A549 (cell line): ENCODE measurements around the gene HDAC3. TPM values are rescaled to one million over a fixed set of nuclear protein-coding genes. Genes with fewer than 3 reads are reported as not detected.

Experiments used
- ATAC-seq, 2 experiments: fragments of 200-7000 bp in 1 of 2; fragments of >200 bp in 1 of 2; cut with Nextera tagmentation in 1 of 2; cut with Tn5 transposase in 1 of 2; 3 replicates each; pipeline versions ENCODE4 v1.8.0 to v1.9.1; 2018 to 2020; ENCODE audit warnings: mild to moderate bottlenecking in 1 of 2, moderate library complexity in 1 of 2
- CTCF ChIA-PET: fragments of 300-600 bp; sonication (Branson Sonifier 250); formaldehyde crosslinking; extraction: SDS; loops from one replicate; lab custom pipeline; 2021; ENCODE audit warnings: antibody characterized with exemption, inconsistent platforms; lab: Yijun Ruan, JAX
- POLR2A ChIA-PET: fragments of 350-600 bp; formaldehyde crosslinking; extraction: SDS; loops from one replicate; lab custom pipeline; 2021; ENCODE audit warnings: antibody characterized with exemption, inconsistent platforms; lab: Yijun Ruan, JAX
- DNase-seq, 2 experiments: peaks; one replicate each; pipeline versions ENCODE4 v3.0.0 to v3.0.0-alpha.2; 2011 to 2016; ENCODE audit warnings: low read depth in 1 of 2, low spot score in 1 of 2
- FAIRE-seq: peaks from 2 replicates; lab custom pipeline; 2011; peaks lifted over from hg19 to GRCh38; lab: Jason Lieb, UNC
- H3K27ac ChIP-seq, 2 experiments: fragments of >200 bp; sonication (Bioruptor Twin); formaldehyde crosslinking; 3 replicates each; pipeline ENCODE4 v1.5.1; 2016 to 2017
- H3K4me1 ChIP-seq: fragments of >200 bp; sonication (Bioruptor Twin); formaldehyde crosslinking; 3 replicates; pipeline ENCODE4 v1.6.1; 2016
- H3K4me2 ChIP-seq: fragments of >200 bp; sonication (Bioruptor Twin); formaldehyde crosslinking; 3 replicates; pipeline ENCODE4 v1.6.1; 2016
- H3K4me3 ChIP-seq: fragments of >200 bp; sonication (Bioruptor Twin); formaldehyde crosslinking; 3 replicates; pipeline ENCODE4 v1.5.1; 2016
- H3K9me3 ChIP-seq: fragments of >200 bp; sonication (Bioruptor Twin); formaldehyde crosslinking; 3 replicates; pipeline ENCODE4 v1.6.1; 2016
- CBX8 ChIP-seq: fragments of 200-600 bp; sonication (generic); IDR thresholded peaks from 2 replicates; pipeline ENCODE4 v1.6.1; 2016
- CHD2 ChIP-seq: fragments of 150-350 bp; IDR thresholded peaks from 2 replicates; pipeline ENCODE4 v1.6.1; 2014; ENCODE audit warnings: low read length; ENCODE audit not compliant: partially characterized antibody
- EHMT2 ChIP-seq: fragments of 200-600 bp; sonication (generic); IDR thresholded peaks from 2 replicates; pipeline ENCODE4 v1.6.1; 2016; ENCODE audit warnings: antibody characterized with exemption, low read depth, mild to moderate bottlenecking, moderate library complexity
- EP300 ChIP-seq, 2 experiments: fragments of >200 bp; sonication (Bioruptor Twin); formaldehyde crosslinking; IDR thresholded peaks; 2 replicates in 1 of 2; 3 replicates in 1 of 2; pipeline ENCODE4 v1.6.1; 2016 to 2017
- FOSL2 ChIP-seq, 2 experiments: fragments of 450-650 bp in 1 of 2; fragments of >200 bp in 1 of 2; sonication (Bioruptor Twin) in 1 of 2; formaldehyde crosslinking; IDR thresholded peaks; 2 replicates each; pipeline versions ENCODE4 v1.5.0 to v1.6.1; 2016 to 2020; ENCODE audit warnings: mild to moderate bottlenecking in 1 of 2, moderate library complexity in 1 of 2
- FOXS1 ChIP-seq: fragments of 250-450 bp; sonication (Bioruptor Pico); IDR thresholded peaks from 2 replicates; pipeline ENCODE4 v1.5.0; 2020; ENCODE audit warnings: mild to moderate bottlenecking, moderate library complexity
- HDAC2 ChIP-seq: fragments of 200-600 bp; sonication (generic); IDR thresholded peaks from 2 replicates; pipeline ENCODE4 v1.6.1; 2016
- HOXA7 ChIP-seq: fragments of 250-450 bp; sonication (Bioruptor Pico); IDR thresholded peaks from 2 replicates; pipeline ENCODE4 v1.5.0; 2020; ENCODE audit warnings: mild to moderate bottlenecking, moderate library complexity
- HOXB13 ChIP-seq: fragments of 250-450 bp; sonication (Bioruptor Pico); IDR thresholded peaks from 2 replicates; pipeline ENCODE4 v1.5.0; 2020; ENCODE audit warnings: low read depth, mild to moderate bottlenecking, moderate library complexity
- MAFK ChIP-seq: fragments of 450-650 bp; IDR thresholded peaks from 2 replicates; pipeline ENCODE4 v1.6.1; 2014; ENCODE audit not compliant: partially characterized antibody
- NFE2L2 ChIP-seq: fragments of 150-350 bp; conservative IDR thresholded peaks from 2 replicates; pipeline ENCODE4 v1.6.1; 2014; ENCODE audit warnings: low read length
- POLR2A ChIP-seq: IDR thresholded peaks from 2 replicates; pipeline ENCODE4 v1.6.1; 2012; ENCODE audit warnings: mild to moderate bottlenecking, low read length
- POLR2AphosphoS2 ChIP-seq: conservative IDR thresholded peaks from 2 replicates; pipeline ENCODE4 v1.6.1; 2012; ENCODE audit warnings: low read length, improper control_type of control experiment, inconsistent platforms
- RCOR1 ChIP-seq: fragments of 150-350 bp; IDR thresholded peaks from 2 replicates; pipeline ENCODE4 v1.6.1; 2014; ENCODE audit warnings: antibody characterized with exemption, low read length, low read depth
- RNF2 ChIP-seq: fragments of 200-600 bp; sonication (generic); IDR thresholded peaks from 2 replicates; pipeline ENCODE4 v1.6.1; 2016; ENCODE audit warnings: low read depth, mild to moderate bottlenecking, antibody characterized with exemption, moderate library complexity, borderline replicate concordance
- SREBF2 ChIP-seq: fragments of 450-650 bp; IDR thresholded peaks from 2 replicates; pipeline ENCODE4 v1.6.1; 2014; ENCODE audit warnings: mild to moderate bottlenecking, moderate library complexity
- TFCP2L1 ChIP-seq: fragments of 250-450 bp; sonication (Bioruptor Pico); IDR thresholded peaks from 2 replicates; pipeline ENCODE4 v1.5.0; 2021; ENCODE audit warnings: mild to moderate bottlenecking
- ZNF302 ChIP-seq: fragments of 250-450 bp; sonication (Bioruptor Pico); IDR thresholded peaks from 2 replicates; pipeline ENCODE4 v1.9.0; 2021; ENCODE audit warnings: inconsistent platforms, mild to moderate bottlenecking, moderate library complexity
- WGBS: methylation state at CpG from one replicate; pipeline ENCODE4 v1.1.6; 2017; ENCODE audit errors: missing lambda C conversion rate; 5-methylcytosine and 5-hydroxymethylcytosine counted together
- polyA plus RNA-seq, 4 experiments: library from polyadenylated mRNA; depleted of rRNA in 3 of 4; stranded (reverse); fragments of >200 nt; fragmentation: RNase III in 1 of 4; extraction: RNeasy Plus Mini Kit Qiagen cat#74134 plus additional on column Dnase treatment in 1 of 4; gene quantifications; 2 replicates in 3 of 4; 3 replicates in 1 of 4; pipeline ENCODE4 v1.2.3, GENCODE V29; 2011 to 2017
- TF ChIP-seq, protein P1 (sequence below): fragments of 250-450 bp; sonication (Bioruptor Pico); IDR thresholded peaks from 2 replicates; pipeline ENCODE4 v1.5.0; 2020; ENCODE audit warnings: low read depth, mild to moderate bottlenecking, moderate library complexity
- TF ChIP-seq, protein P2 (sequence below): fragments of >200 bp; sonication (Bioruptor Twin); formaldehyde crosslinking; IDR thresholded peaks from 3 replicates; pipeline ENCODE4 v1.5.1; 2016
- TF ChIP-seq, protein P3 (sequence below): fragments of 450-650 bp; IDR thresholded peaks from 2 replicates; pipeline ENCODE4 v1.6.1; 2014; ENCODE audit warnings: antibody characterized with exemption
- TF ChIP-seq, protein P4 (sequence below): fragments of 150-350 bp; IDR thresholded peaks from 2 replicates; pipeline ENCODE4 v1.6.1; 2014; ENCODE audit warnings: low read depth, mild to moderate bottlenecking, low read length
- TF ChIP-seq, protein P5 (sequence below): fragments of 250-450 bp; sonication (Bioruptor Pico); IDR thresholded peaks from 2 replicates; pipeline ENCODE4 v1.5.0; 2021; ENCODE audit warnings: mild to moderate bottlenecking, moderate library complexity, borderline replicate concordance
- TF ChIP-seq, protein P6 (sequence below): IDR thresholded peaks from 2 replicates; pipeline ENCODE4 v1.6.1; 2012

HDAC3 gene
- polyA plus RNA-seq, 2 of the 4 experiments (the other 2 are of a cell fraction): 51.1 to 67.3 TPM

DNA sequence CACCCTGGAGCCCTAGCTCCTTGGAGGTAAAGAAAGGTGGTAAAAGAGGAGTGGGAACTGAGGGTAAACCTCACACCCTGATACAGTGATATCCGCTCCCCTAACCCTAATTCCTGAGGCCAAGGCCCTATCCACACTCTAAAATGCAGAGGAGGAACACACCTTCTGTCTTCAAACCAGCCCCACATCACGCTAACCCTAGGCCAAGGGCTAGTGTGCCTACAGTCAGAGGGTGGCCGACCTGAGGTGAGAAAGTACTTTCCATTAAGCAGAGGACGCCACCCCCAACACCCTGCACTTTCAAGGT is 590 bp downstream of the HDAC3 start:
- H3K4me3 ChIP-seq: peak overlapping the region; percentile 83
- H3K4me2 ChIP-seq: peak overlapping the region; percentile 93
- POLR2A ChIA-PET: interaction anchor here (1.3 to 3.0 kb wide), 5 partner anchors 10 to 689 kb away, joined by 3 to 33 read pairs (median 14); partner anchors contain the start of genes DIAPH1, FCHSD1 and SPRY4
- TF ChIP-seq HOXA7: no peak
- WGBS: 2% methylated on average over 4 of the region's 4 CpGs
- FAIRE-seq: no peak
- no peaks in the 10 kb centered on the region for H3K9me3 ChIP-seq
- peak in 1 of 2 experiments; percentile 5; a peak in 1 of 6 replicates for ATAC-seq
- no peak for DNase-seq
- H3K27ac ChIP-seq: peak overlapping the region; percentile 85 to 92
- CTCF ChIA-PET: interaction anchor here (0.9 to 11.9 kb wide), 8 partner anchors 12 to 1063 kb away, joined by 3 to 170 read pairs (median 6); partner anchors contain the start of gene DIAPH1
- peaks cover 17% of the 10 kb centered on the region for H3K4me1 ChIP-seq

DNA sequence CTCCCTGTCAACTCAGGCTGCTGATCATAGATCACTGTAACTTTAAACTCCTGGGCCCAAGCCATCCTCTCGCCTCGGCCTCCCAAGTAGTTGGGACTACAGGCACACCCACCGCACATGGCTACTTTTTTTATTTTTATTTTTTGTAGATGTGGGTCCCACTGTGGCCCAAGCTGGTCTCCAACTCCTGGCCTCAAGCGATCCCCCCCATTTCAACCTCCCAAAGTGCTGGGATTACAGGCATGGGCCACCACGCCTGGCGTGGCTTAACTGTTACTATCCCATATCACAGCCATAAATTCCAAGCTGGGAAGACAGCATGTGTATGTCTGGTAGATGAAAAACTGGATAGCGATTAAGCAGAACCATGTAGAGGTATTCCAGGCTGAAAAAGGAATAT is 1.0 kb downstream of the HDAC3 start:
- POLR2A ChIA-PET: interaction anchor here (1.7 to 3.0 kb wide), 3 partner anchors 10 to 17 kb away, joined by 14 to 33 read pairs (median 16); partner anchors contain the start of genes DIAPH1 and FCHSD1
- CTCF ChIA-PET: interaction anchor here (1.2 to 11.9 kb wide), 7 partner anchors 12 to 1063 kb away, joined by 3 to 170 read pairs (median 7); partner anchors contain the start of gene DIAPH1
- Histone ChIP-seq H3K9me3 (no peaks in the 10 kb centered on the region), H3K4me2 (peak overlapping the region; percentile 93), H3K4me1 (peaks cover 17% of the 10 kb centered on the region), H3K4me3 (peak overlapping the region; percentile 83), H3K27ac (peak overlapping the region; percentile 85 to 92; a peak in 3 of 6 replicates)
- ATAC-seq (no peak), FAIRE-seq (no peak), DNase-seq (no peak)
- 70% methylated on average over 7 of the region's 7 CpGs for WGBS
- TF ChIP-seq RCOR1 (no peak), ZNF302 (CRISPR knock-in tag) (no peak), FOXS1 (no peak), HDAC2 (no peak), CHD2 (no peak), SREBF2 (no peak), POLR2AphosphoS2 (no peak), TFCP2L1 (CRISPR knock-in tag) (no peak), NFE2L2 (no peak), HOXA7 (no peak), HOXB13 (CRISPR knock-in tag) (no peak), POLR2A (no peak)
- TF ChIP-seq, protein P1, sequence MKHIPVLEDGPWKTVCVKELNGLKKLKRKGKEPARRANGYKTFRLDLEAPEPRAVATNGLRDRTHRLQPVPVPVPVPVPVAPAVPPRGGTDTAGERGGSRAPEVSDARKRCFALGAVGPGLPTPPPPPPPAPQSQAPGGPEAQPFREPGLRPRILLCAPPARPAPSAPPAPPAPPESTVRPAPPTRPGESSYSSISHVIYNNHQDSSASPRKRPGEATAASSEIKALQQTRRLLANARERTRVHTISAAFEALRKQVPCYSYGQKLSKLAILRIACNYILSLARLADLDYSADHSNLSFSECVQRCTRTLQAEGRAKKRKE: no peak
- TF ChIP-seq, protein P2, sequence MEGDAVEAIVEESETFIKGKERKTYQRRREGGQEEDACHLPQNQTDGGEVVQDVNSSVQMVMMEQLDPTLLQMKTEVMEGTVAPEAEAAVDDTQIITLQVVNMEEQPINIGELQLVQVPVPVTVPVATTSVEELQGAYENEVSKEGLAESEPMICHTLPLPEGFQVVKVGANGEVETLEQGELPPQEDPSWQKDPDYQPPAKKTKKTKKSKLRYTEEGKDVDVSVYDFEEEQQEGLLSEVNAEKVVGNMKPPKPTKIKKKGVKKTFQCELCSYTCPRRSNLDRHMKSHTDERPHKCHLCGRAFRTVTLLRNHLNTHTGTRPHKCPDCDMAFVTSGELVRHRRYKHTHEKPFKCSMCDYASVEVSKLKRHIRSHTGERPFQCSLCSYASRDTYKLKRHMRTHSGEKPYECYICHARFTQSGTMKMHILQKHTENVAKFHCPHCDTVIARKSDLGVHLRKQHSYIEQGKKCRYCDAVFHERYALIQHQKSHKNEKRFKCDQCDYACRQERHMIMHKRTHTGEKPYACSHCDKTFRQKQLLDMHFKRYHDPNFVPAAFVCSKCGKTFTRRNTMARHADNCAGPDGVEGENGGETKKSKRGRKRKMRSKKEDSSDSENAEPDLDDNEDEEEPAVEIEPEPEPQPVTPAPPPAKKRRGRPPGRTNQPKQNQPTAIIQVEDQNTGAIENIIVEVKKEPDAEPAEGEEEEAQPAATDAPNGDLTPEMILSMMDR: no peak
- TF ChIP-seq, protein P3, sequence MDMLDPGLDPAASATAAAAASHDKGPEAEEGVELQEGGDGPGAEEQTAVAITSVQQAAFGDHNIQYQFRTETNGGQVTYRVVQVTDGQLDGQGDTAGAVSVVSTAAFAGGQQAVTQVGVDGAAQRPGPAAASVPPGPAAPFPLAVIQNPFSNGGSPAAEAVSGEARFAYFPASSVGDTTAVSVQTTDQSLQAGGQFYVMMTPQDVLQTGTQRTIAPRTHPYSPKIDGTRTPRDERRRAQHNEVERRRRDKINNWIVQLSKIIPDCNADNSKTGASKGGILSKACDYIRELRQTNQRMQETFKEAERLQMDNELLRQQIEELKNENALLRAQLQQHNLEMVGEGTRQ: no peak
- TF ChIP-seq, protein P4, sequence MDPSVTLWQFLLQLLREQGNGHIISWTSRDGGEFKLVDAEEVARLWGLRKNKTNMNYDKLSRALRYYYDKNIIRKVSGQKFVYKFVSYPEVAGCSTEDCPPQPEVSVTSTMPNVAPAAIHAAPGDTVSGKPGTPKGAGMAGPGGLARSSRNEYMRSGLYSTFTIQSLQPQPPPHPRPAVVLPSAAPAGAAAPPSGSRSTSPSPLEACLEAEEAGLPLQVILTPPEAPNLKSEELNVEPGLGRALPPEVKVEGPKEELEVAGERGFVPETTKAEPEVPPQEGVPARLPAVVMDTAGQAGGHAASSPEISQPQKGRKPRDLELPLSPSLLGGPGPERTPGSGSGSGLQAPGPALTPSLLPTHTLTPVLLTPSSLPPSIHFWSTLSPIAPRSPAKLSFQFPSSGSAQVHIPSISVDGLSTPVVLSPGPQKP: no peak

DNA sequence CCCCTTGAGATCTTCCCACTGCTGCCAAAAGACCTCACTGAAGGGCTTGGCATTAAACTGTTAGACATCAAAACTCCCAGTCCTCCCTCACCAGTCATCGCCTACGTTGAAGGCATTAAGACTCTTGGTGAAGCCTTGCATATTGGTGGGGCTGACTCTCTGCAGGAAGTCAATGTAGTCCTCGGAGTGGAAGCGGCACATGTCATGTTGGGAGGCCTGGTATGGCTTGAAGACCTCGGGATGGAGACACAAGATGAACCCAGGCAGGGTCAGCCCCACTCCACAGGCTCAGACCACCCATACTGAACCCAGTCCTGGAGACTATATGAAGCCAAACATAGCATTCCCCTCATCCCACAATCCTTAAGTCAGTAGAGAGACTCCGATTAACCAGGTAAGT is 1.9 kb downstream of the HDAC3 start:
- WGBS: 89% methylated on average over 6 of the region's 6 CpGs
- Histone ChIP-seq H3K4me3 (no peak overlapping the region), H3K27ac (no peak overlapping the region), H3K4me1 (peaks cover 17% of the 10 kb centered on the region), H3K9me3 (no peaks in the 10 kb centered on the region), H3K4me2 (peak overlapping the region; percentile 93; the same call in 2 of the 3 replicates)
- ATAC-seq (no peak), FAIRE-seq (no peak), DNase-seq (no peak)
- POLR2A ChIA-PET: no interaction called here
- CTCF ChIA-PET: interaction anchor here (0.6 to 11.9 kb wide), 4 partner anchors 15 to 43 kb away, joined by 3 to 170 read pairs (median 30); partner anchors contain the start of gene DIAPH1
- TF ChIP-seq, protein P3: no peak
- TF ChIP-seq FOSL2 (IDR thresholded peaks at IDR 0.05) (no peak), FOSL2 (CRISPR knock-in tag; IDR thresholded peaks at IDR 0.05) (no peak), RNF2 (no peak), CBX8 (no peak), HDAC2 (no peak), EP300 (IDR thresholded peaks at IDR 0.05) (no peak), MAFK (no peak), NFE2L2 (no peak), HOXB13 (CRISPR knock-in tag) (no peak), EHMT2 (no peak), POLR2A (no peak)
- TF ChIP-seq, protein P5, sequence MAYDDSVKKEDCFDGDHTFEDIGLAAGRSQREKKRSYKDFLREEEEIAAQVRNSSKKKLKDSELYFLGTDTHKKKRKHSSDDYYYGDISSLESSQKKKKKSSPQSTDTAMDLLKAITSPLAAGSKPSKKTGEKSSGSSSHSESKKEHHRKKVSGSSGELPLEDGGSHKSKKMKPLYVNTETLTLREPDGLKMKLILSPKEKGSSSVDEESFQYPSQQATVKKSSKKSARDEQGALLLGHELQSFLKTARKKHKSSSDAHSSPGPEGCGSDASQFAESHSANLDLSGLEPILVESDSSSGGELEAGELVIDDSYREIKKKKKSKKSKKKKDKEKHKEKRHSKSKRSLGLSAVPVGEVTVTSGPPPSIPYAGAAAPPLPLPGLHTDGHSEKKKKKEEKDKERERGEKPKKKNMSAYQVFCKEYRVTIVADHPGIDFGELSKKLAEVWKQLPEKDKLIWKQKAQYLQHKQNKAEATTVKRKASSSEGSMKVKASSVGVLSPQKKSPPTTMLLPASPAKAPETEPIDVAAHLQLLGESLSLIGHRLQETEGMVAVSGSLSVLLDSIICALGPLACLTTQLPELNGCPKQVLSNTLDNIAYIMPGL (CRISPR knock-in tag): no peak
- TF ChIP-seq, protein P6, sequence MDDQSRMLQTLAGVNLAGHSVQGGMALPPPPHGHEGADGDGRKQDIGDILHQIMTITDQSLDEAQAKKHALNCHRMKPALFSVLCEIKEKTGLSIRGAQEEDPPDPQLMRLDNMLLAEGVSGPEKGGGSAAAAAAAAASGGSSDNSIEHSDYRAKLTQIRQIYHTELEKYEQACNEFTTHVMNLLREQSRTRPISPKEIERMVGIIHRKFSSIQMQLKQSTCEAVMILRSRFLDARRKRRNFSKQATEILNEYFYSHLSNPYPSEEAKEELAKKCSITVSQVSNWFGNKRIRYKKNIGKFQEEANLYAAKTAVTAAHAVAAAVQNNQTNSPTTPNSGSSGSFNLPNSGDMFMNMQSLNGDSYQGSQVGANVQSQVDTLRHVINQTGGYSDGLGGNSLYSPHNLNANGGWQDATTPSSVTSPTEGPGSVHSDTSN: no peak
